ENCODE results near the gene PRDM5.

Gene PRDM5

DNA sequence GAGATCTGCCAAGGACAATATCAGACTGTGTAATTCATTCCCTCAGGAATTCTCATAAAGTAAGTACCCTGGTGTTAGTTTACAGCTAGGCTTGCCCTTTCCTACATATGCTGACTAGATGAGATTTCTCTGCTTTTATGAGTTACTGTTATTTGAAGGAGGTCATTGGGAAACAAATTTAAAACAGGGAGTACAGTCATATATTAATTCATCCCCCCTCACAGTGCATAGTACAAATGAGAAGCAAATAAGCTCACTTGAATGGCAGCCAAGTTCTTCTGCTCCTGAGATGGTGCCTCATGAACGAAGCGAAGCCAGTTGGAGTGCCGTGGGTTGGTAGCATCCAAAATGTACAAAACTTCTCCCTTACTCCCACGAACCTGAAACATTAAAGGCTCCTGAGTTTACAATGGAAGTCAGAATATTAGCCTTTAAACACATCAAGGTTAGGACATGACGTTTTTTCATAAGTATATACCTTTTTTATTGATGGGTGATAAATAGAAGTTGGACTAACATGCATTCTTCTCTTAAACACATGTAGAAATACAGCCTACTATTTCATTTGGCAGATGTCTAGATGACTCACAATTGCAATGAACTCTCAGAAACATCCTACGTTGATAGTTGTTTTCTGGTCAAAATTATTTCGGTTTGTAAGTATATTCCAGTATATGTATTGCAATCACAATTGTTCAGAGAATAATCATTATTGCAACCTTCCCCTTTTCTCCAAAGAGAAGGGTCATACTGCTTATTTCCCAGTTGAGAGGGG, 69.2 kb downstream of the PRDM5 start:
- no peak for DNase-seq

DNA sequence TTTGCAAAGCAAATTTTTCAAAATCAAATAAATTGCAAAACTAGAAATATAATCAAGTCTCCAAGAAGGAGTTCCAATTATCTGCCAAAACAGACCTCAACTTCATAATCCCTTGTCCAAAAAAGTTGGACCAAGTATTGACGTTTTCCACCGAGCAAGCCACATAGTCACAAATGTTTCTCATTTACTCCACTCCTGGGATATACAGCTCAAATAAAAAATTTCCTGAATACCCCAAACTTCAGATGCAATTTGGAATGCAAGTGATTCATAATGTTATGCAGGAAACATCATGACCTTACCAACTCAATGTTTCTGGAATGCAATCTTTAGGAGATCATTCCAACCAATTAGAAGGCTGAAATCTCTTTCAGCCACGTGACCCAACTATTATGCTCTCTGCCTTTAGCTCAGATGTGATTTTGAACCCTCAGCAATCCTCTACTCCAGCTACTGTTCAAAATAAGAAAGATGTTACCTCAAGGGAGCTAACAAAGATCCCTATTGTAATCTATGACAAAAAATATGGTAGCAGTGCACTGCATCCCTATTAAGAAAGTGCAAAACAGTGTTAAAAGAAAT, 72.4 kb downstream of the PRDM5 start:
- no peak for DNase-seq

DNA sequence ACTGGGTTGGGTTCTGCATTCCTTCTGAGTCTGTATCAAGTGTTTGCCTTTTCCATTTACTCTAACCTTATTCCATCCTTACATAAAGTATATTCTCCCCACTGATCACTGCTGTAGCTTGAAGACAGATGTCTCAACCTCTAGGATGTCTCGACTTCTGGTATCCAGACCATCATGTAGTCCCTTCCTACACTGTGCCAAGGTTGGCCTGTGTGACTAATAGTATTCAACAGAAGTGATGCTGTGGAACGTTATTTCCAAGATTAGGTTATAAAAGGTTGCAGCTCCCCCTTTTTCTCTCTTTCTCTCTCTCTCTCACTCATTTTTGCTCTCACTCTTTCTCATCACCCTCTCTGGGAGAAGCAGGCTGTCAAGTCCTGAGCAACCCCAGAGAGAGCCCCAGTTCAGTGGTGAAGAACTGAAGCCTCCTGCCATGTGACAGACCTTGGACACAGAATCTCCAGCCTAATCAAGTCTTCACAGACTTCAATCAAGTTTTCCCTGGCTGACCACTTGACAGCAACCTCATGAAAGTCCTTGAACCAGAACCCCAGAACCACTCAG, 75.4 kb downstream of the PRDM5 start:
- DNase-seq = no peak

DNA sequence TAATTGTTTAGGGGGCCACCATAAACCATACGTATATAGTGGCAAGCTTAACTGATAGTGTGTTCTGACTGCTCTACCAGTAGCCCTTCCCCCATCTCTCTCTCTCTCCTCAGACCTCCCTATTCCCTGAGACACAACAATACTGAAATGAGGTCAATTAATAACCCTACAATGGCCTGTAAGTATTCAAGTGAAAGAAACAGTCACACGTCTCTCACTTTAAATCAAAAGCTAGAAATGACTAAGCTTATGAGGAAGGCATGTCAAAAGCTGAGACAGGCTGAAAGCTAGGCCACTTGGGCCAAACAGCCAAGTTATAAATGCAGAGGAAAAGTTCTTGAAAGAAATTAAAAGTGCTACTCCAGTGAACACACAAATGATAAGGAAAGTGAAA, 78.0 kb downstream of the PRDM5 start:
- DNase-seq = no peak

DNA sequence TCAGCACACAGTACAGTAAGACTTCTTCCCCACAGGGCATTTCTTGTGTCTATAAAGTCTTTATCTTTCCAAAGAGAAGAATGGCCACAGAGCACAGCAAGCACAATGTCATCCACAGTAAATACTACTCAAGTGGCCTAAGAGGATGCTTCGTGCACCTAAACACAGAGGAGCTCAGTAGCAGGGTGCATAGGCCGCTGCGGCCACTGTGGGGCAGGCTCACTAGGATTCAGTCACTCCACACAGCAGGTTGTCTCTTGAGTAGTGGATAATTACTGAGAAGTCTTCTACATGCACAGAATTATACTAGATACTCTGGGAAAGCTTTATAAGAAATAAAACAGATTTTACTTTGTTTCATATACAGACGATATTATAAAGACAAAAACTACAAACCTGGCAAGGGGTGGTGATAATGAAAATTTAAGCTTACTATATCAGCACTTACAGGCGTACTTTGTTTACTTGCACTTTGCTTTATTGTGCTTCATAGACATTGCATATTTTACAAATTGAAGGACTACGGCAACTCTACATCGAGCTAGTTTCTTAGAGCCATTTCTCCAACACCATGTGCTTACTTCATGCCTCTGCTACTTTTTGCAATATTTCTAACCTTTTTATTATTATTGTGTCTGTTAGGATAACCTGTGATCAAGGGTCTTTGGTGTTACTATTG, 78.5 kb downstream of the PRDM5 start:
- no peak for DNase-seq

DNA sequence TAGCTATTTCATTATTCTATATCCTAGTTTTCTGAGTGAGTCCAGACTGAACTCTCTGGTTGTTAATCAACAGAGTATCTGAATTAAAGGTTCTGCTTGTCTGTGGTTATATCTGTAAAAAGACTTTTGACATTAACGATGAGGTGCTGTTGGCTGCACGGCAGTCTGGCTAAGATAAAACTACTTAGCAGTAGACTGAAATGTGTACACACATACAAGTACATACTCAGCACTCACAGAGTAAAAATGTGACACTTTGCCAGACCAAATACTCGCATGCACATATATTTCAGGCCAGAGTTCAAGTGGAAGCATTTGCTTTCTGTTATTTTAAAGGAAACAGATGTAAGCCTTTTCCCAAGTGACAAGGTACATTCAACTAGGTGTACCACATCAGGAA, 80.5 kb downstream of the PRDM5 start:
- DNase-seq = no peak

DNA sequence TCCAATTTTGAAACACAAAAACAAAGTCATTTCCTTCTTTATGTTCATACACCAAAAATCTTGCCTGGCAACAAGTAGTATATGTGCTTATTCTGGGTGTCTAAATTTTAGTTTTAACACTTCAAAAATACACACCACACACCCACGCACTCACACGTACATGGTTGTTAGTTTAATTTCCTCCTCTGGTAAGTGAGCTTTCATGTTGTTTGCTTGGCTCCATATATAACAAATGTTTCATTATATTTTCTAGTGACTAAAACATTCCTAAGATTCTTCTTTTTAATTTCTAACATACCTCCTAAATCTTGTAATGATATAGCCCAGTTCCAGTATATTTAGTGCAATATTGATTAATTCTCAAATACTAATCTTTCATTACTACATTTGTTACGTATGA, 80.9 kb downstream of the PRDM5 start:
- no peak for DNase-seq

DNA sequence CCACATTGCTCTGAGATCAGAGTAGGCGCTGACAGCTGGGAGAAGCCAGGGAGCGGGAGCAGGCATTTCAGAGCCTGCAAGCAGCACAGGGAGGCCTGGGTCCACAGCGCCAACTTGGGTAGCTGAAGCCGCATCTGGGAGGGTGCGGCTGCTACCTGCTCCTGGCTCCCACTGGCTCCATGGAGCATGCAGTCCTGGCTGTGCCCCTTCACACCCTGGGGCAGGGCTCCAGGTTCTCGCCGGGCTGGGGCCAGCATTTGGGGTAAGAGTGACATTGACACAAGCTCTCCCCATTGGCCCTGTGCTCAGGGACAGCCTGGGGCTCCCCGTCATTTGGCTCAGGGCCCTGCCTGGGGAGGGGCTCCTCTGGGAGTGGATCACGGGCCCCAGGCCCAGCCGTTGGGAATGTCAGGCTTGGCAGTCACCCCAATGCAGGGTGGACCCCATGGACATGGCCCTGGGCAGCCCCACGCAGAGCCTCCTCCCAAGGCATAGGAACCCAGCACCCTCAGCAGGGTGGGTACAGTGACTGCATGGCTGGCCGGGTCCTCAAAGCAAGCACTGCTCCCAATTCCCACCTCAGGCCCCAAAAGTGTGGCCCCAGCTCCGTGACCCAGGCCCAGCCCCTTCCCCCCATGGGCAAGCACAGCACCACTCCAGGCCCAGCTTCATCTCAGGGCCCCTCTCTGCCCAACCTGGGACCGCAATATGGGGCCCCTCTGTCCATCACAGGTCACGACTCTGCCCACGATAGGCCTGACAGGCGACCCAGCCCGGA, 82.4 kb downstream of the PRDM5 start:
- DNase-seq = no peak

DNA sequence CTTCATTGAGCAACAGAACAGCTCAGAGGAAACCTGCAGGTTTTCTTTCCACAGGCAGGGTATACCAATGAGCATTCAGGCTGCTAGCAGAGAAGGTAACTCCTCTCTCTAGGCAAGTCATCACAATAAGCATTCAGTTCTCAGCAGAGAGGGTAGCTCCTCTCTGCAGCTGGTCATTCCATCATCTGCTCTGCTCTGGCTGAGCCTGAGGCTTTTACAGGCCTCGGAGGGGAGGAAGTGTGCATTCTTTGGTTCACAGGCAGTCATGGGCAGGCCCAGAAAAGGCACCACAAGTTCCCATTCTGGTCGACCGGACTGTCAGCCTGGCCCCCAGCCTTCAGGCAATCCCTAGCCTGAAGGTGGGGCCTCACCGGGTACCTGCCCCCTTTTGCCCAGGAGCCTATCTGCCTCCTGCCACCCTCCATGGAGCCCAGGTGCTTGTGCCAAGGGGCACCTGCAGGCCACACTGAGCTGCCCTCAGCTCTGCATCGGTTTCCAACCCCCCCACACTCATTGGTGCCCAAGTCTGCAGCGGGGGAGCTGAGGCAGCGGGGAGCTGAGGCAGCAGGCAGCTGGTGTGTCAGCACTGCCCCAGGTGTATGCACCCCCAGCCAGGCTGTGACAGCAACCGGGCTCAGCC, 83.1 kb downstream of the PRDM5 start:
- DNase-seq = no peak

DNA sequence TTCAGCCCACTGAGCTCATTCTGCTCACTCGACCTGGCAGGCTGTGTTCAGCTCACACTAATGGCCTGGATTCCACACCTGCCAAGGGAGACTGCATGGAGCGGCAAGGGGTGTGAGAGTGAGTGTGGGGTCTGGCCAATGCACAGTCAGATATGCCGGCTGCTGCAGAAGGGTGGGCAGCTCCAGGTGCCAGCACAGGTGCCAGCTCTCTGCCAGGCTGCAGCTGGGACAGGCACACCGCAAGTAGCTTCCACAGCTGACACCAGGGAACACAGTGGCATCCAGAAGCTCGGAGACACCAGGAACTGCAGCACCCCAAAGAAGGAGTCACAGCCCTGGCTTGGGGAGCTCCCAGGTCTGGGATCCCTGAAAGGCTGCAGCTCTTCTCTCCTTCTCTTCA, 83.7 kb downstream of the PRDM5 start:
- DNase-seq = no peak

DNA sequence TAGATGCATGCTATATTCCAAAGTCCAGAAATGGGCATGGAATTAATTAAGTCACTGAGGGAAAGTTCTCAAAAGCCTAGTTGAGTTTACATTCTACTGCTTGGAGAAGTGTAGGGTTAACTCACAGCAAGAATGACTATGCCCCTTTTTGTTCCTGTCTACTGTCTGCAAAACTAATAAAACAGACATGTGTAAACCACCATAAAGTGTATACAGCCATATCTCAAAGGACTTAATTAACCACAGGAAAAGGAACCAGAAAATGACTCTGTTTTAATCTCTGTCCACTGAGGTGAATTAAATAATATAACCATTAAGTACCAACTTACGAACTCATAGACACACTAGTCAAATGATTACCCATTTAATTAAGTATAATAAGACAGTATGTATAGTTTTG, 84.9 kb downstream of the PRDM5 start:
- DNase-seq = no peak

DNA sequence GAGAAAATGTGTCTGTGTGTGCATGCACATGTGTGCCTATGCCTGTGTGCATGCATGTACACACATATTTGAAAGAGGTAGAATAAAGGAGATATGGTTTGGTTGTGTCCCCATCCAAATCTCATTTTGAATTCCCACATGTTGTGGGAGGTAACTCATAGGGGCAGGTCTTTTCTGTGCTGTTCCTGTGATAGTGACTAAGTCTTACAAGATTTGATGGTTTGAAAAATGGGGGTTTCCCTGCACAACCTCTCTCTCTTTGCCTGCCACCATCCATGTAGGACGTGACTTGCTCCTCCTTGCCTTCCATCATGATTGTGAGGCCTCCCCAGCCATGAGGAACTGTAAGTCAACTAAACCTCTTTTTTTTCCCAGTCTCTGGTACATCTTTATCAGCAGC, 87.2 kb downstream of the PRDM5 start:
- DNase-seq = no peak

DNA sequence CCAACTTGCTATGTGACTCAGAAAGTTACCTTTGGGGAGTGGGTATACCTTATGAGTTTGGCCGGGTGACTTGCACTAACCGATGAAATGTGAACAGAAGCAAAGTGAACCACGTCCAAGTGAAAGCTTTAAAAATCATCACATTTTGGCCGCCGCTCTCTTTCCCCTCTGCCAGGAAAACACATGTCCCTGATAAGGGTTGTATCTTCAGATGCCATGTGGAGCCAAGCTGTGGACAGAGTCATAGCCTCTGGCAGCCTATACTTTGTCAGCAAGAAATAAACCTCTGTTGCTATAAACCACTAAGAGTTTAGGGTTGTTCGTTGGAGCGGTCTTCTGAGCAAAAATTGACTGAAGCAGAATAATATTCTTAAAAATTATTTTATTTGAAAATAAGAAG, 92.3 kb downstream of the PRDM5 start:
- no peak for DNase-seq

DNA sequence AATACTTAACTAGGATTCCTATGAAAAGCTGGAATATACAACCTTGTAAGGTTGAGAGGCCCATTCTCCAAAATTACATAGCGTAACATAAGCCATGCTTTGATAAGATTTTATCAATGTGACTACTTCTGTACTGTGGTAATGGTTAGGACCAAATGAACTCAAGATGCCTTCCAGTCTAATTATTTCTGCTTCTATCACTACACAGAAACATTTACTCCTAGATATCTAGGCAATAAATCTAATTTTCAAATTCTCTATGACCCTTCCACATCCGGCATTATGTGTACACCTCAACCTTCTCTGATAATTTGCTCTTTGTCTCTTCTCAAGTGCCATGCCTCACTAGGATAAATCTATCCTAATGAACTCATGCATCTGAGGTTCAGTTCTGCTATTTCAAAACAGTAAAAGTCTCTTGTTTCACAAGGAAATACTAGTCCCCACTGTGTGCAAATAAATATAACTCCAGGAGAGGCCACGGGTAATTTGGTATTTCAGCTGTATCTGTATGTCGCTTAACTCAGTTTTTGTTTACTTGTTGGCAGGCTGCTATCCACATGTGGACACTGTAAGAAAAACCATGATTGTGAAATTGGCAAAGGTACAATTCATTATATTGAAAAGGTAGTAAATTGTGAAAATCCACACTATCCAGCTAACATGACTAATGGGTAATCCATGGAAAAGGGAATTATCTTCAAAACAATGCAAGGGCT, 93.3 kb downstream of the PRDM5 start:
- DNase-seq = peak; percentile 4

DNA sequence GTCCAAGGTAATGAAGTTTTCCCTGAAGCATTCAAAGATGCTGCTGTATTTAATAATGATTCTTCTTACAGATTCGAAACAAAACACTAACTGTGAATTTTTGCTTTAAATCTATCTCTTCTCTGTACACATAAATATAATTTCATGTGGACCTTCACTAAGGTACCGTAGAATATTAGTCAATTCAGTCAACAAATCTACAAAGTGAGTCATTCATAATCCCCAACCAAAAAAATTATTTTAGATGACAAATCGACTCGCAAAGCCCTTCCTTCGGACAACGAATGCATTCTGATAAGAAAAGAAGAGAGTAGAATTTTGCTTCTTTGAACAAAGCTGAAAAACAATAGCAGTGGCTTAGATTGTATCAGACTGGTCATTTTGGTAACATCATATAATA, 95.7 kb downstream of the PRDM5 start:
- DNase-seq = no peak

DNA sequence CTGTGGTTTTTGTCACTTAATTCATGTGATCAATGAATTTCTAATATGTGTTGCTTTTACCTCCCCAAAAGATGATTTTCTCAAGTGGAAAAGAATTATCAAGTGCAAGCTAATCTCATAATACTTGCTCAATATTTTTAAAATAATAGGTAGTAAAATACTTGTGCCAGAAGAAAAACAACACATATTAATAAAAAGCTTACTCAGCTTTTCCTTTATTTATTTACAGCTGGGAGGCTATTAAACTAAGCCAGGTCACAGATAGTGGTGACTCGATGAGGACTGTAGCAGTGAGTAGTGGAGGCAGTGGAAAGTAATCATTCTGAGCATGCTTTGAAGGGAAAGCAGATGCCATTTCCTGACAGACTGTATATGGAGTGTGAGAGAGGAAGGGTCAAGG, 96.1 kb downstream of the PRDM5 start:
- no peak for DNase-seq

DNA sequence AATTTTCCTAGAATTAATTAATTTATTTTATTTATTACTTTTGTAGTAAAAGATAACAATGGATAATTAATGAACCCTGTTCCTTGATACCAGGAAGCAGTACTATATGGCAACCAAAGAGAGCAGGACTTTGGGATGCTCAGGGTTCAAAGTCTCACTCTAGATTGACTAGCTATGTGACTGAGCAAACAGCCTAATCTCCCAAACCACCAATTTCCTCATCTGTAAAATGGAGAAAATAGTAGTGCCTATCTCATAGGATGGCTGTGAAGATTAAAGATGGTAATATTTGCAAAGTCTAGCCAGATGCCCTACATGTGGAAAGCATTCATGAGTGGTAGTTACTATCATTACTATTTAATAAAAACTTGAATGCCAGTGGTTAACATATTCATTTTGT, 97.6 kb downstream of the PRDM5 start:
- DNase-seq = no peak

DNA sequence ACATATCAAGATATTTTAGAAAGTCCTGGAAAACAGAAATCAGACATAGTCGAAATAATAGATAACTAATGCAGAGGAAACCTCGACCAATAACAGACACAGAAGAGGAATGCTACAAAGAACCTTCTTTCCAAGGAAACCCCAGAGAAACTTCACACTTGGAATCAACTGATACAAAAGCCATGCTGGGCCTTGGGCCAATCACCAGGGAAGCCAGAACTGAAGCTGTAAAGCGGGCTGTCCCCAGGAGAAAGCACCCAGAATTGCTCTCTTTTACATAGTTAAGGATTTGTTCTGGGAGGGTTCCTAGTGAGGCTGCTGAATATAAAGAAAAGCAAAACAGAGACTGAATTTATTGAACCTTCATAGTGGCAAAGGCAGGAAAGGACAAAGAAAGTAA, 100.5 kb downstream of the PRDM5 start:
- DNase-seq = no peak

DNA sequence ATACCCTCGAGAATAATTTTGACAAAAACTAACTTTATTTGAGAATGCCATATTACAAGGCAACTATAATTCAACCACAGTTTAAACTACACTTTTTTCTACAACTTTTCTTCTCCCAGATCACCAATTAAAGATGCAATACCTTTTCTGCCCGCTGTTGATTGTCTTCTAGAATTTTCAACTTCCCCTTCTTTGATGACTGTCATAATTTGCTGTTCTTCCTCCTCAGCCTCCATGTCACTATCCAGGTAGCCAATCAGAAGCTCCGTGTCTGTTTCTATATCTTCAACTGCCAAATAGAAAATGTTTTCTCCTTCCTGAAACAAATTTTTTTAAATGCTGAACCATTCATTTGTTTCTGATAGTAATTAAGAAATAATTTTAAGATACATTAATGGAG, 101.5 kb downstream of the PRDM5 start:
- DNase-seq = no peak

DNA sequence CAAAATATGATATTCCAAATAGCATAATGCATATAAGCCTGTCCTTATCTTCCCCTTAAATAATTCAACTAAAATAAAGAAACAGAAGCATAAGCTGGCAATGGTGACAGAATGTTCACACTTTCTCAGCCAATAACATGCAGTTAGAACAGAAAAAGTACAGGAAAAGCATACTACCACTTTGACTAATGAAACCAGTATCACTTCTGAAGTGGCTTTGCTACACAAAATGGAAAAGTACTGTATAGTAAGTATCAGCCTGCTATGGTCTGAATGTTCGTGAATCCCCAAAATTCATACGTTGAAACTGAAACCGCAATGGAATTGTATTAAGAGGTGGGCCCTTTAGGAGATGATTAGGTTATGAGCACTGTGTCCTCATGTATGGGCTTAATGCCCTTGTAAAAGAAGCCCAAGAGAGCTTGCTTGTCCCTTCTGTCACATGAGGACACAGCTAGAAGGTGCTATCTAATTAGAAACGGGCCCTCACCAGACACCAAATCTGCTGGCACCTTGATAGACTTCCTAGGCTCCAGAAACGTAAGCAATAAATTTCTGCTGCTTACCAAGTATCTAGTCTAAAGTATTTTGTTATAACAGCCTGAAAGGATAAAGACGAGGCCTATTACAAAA, 102.6 kb downstream of the PRDM5 start:
- no peak for DNase-seq

DNA sequence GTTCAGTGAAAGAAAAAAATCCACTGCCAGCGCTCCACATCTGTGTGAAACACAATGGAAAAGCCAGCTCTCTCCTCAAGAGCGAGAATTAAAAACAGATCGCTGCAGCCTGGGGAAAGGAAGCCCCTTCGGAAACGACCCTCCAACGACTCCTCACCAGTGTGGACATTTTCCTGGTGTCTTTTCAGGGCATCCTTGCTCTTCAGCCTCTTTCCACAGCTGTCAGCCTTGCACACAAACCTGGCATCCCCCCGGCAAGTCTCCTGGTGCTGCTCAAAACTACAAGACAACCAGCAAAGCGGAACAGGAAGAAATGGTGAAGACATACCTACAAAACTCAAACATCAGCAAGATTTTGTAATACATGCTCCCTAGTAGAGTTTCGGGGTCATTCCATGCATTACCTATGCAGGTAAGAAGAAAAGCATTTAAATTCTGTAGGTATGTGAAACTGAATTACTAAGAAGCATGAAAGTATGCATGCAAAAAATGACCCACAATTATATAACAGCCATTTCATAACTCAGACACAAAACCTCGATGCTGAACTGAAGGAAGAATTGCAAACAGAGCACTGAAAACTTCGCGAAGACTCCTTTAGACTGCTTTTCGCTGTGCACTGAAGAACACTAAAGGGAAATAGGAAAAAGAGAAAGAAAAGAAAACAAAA, 106.1 kb downstream of the PRDM5 start:
- no peak for DNase-seq

Data from NCI-H2081 treated with DMSO at 0.1 percent for 48 hours (cell line).